Effector memory CD4-positive, alpha-beta T cell (primary cell): ENCODE data around the gene MLANA.

ENCODE experiments used
- DNase-seq, 3 donors: peaks; one replicate each; pipeline ENCODE4 v3.0.0-alpha.2; 2020
- H3K27ac ChIP-seq: 2 replicates; pipeline ENCODE4 v1.7.0; 2013; ENCODE audit warnings: mild to moderate bottlenecking, low read length, moderate library complexity; ENCODE audit not compliant: insufficient read depth, poor library complexity, severe bottlenecking
- H3K27me3 ChIP-seq: replicated peaks from 2 replicates; pipeline ENCODE4 v1.7.0; 2013; ENCODE audit warnings: mild to moderate bottlenecking, low read length; ENCODE audit not compliant: insufficient read depth, control insufficient read depth, poor library complexity, severe bottlenecking
- H3K36me3 ChIP-seq: 2 replicates; pipeline ENCODE4 v1.7.0; 2013; ENCODE audit warnings: mild to moderate bottlenecking, low read length, moderate library complexity; ENCODE audit not compliant: control insufficient read depth, insufficient read depth
- H3K4me1 ChIP-seq: 2 replicates; pipeline ENCODE4 v1.7.0; 2013; ENCODE audit warnings: low read length, mild to moderate bottlenecking; ENCODE audit not compliant: control insufficient read depth, insufficient read depth, poor library complexity, severe bottlenecking
- H3K4me3 ChIP-seq: 2 replicates; pipeline ENCODE4 v1.7.0; 2013; ENCODE audit warnings: low read length, low read depth, mild to moderate bottlenecking; ENCODE audit not compliant: insufficient read depth, poor library complexity, severe bottlenecking
- H3K9me3 ChIP-seq: 2 replicates; pipeline ENCODE4 v1.7.0; 2013; ENCODE audit warnings: mild to moderate bottlenecking, low read length, moderate library complexity; ENCODE audit not compliant: control insufficient read depth

Gene MLANA

DNA sequence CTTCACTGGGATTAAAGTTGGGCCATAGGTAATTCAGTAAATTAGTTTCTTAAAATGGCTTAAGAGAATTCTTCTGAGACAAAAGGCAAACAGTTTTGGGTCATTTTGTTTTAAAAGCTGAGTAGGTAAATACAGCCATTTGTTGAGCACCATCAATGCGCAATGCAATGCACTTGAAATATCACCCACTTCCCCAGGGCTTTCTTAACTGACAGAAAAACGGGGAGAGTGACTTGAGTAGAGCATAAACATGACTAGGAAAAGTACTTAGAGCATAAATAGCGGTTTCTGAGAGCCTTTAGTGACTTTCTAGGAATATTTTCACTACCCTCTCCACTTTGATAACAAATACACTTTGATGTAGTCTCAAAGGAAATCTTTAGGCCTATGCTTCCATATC is 27.2 kb downstream of the MLANA start:
- Histone ChIP-seq H3K9me3 (no peaks in the 10 kb centered on the region), H3K27ac (no peak overlapping the region), H3K4me1 (no peaks in the 10 kb centered on the region), H3K27me3 (no peaks in the 10 kb centered on the region), H3K4me3 (no peak overlapping the region), H3K36me3 (peaks cover 26% of the 10 kb centered on the region)
- DNase-seq: no peak

GRCh38 chr9:5918460-5918859 is 27.8 kb downstream of the MLANA start:
- no peak overlapping the region for H3K27ac ChIP-seq
- no peaks in the 10 kb centered on the region for H3K9me3 ChIP-seq
- H3K4me1 ChIP-seq: no peaks in the 10 kb centered on the region
- H3K27me3 ChIP-seq: no peaks in the 10 kb centered on the region
- H3K4me3 ChIP-seq: no peak overlapping the region
- peaks cover 27% of the 10 kb centered on the region for H3K36me3 ChIP-seq
- DNase-seq: no peak

DNA sequence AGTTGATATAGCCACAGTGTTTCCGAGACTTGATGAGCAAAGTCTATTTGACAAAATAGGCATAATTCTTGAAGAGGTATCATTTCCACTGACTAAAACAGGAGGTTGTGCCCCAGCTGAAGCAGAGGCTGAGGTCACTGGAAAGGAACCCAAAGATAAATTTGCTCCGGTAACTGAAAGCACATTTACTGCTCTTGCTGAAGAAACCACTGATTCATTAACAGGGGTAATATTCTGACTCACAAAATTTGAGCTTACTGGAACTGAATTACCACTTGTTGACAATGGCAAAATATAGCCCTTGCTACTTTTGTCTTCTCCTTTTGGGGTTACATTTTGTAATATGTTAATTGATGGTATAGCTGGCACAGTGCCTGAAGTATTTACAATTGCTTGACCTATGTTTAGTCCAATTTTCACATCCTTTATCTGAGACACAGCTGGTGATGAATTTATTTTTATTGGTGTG is 30.2 kb downstream of the MLANA start:
- Histone ChIP-seq H3K36me3 (peaks cover 38% of the 10 kb centered on the region), H3K4me3 (no peak overlapping the region), H3K4me1 (no peaks in the 10 kb centered on the region), H3K27me3 (no peaks in the 10 kb centered on the region), H3K27ac (no peak overlapping the region), H3K9me3 (no peaks in the 10 kb centered on the region)
- no peak for DNase-seq

DNA sequence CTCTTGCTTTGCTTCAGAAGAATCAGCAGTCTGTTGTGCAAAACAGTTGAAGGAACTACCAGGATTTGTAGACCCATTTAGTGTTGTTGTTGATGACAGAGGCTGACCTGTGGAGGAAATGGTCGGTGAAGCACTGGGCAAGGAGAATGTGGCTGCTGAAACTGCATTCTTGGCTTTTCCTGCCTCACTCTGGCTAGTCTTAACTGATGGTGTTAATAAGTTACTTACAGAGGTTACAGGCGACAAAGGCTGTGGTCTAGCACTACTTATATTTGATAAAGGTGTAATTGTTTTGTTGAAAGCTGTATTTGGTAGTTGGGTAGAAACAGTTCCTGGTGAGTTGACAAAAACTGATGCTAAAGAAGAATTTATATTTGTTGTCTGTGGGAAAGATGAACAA is 31.5 kb downstream of the MLANA start:
- Histone ChIP-seq H3K4me1 (no peaks in the 10 kb centered on the region), H3K27ac (no peak overlapping the region), H3K4me3 (no peak overlapping the region), H3K36me3 (peaks cover 38% of the 10 kb centered on the region), H3K27me3 (no peaks in the 10 kb centered on the region), H3K9me3 (no peaks in the 10 kb centered on the region)
- DNase-seq: no peak

GRCh38 chr9:5931657-5932056 is 41.0 kb downstream of the MLANA start:
- Histone ChIP-seq H3K27ac (no peak overlapping the region), H3K4me3 (no peak overlapping the region), H3K9me3 (no peaks in the 10 kb centered on the region), H3K27me3 (no peaks in the 10 kb centered on the region), H3K36me3 (peaks cover 23% of the 10 kb centered on the region), H3K4me1 (no peaks in the 10 kb centered on the region)
- no peak for DNase-seq

DNA sequence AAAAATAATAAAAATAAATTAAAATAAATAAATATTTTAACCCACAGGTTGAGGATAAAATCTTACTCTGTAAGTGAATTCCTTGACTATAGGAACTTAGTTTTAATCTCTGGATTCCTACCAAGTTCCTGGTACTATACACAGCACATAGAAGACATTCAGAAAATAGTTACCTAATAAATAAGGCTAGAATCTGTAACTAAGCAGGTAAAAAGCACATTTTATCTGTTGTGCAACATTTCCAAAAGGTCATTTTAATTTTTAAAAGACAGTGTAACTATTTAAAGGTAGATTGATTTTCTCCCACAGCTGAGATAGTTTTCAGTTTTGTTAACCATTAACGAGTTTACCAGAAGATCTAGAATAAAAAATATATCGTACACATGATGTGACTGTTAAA is 47.8 kb downstream of the MLANA start:
- Histone ChIP-seq H3K27me3 (no peaks in the 10 kb centered on the region), H3K4me3 (no peak overlapping the region), H3K36me3 (peaks cover 1% of the 10 kb centered on the region), H3K9me3 (no peaks in the 10 kb centered on the region), H3K4me1 (no peaks in the 10 kb centered on the region), H3K27ac (no peak overlapping the region)
- no peak for DNase-seq

DNA sequence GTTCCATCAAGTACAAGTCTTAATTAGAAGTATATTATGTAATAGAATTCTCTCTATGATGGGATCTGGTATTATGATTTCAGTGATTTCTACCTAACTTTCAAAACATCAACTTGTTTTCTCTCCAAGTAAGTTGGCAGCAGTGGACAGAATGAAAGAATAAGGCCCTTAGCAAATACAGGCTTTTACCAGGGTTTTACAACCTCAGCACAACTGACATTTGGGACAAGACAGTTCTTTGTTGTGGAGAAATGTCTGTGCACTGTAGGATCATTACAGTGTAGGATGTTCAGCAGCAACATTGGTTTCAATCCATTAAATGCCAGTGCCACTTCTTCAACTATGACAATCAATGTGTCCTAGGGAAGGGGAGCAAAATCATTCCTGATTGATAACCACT is 48.8 kb downstream of the MLANA start:
- Histone ChIP-seq H3K4me3 (no peak overlapping the region), H3K27ac (no peak overlapping the region), H3K9me3 (no peaks in the 10 kb centered on the region), H3K27me3 (no peaks in the 10 kb centered on the region), H3K36me3 (no peaks in the 10 kb centered on the region), H3K4me1 (no peaks in the 10 kb centered on the region)
- no peak for DNase-seq

GRCh38 chr9:5941214-5941613 is 50.5 kb downstream of the MLANA start:
- H3K9me3 ChIP-seq: no peaks in the 10 kb centered on the region
- DNase-seq: no peak
- H3K4me3 ChIP-seq: no peak overlapping the region
- H3K4me1 ChIP-seq: no peaks in the 10 kb centered on the region
- H3K27me3 ChIP-seq: no peaks in the 10 kb centered on the region
- H3K27ac ChIP-seq: no peak overlapping the region
- no peaks in the 10 kb centered on the region for H3K36me3 ChIP-seq

DNA sequence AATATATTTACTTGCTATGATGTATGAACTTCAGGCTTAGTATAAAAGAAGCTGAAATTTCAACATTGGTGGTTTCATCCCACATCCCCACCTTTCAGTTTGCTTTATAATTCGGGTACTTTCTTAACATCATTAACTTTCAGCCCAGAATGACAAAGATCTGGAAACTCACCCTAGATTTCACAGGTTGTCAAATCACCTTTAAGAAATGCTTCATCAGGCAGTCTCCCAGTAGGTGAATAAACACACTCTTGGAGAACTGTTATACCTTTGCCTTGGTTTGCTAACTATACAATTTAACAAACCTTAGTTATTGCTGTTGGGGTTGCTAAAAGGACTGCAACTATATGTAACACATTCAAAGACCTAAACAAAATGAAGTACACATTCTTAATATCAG is 54.4 kb downstream of the MLANA start:
- no peak overlapping the region for H3K27ac ChIP-seq
- no peak for DNase-seq
- no peaks in the 10 kb centered on the region for H3K9me3 ChIP-seq
- no peak overlapping the region for H3K4me3 ChIP-seq
- no peaks in the 10 kb centered on the region for H3K27me3 ChIP-seq
- peaks cover 5% of the 10 kb centered on the region for H3K4me1 ChIP-seq
- H3K36me3 ChIP-seq: no peaks in the 10 kb centered on the region

DNA sequence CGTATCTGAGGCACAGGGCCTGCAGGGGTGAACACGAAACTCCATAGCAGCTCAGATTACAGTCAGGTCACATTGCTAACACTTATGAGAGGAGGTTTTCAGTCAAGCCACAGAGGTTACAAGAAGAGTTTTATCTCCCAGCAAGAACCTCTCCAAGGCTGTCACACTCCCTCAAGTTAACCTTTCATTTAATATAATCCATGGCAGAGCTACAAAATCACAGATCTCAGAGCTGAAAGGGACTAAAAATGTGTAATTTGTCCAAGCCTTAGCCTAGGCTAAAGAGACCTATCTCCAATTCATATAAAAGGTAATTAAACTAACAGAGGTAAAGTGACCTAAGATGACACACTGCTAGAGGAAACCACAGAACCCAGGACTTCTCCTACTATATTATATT is 57.2 kb downstream of the MLANA start:
- H3K27me3 ChIP-seq: no peaks in the 10 kb centered on the region
- no peaks in the 10 kb centered on the region for H3K9me3 ChIP-seq
- no peak overlapping the region for H3K4me3 ChIP-seq
- no peak for DNase-seq
- H3K27ac ChIP-seq: no peak overlapping the region
- H3K36me3 ChIP-seq: no peaks in the 10 kb centered on the region
- peaks cover 5% of the 10 kb centered on the region for H3K4me1 ChIP-seq
